Activated CD4-positive, alpha-beta T cell treated with anti-CD3 and anti-CD28 coated beads for 24 hours (primary cell): Measurements from ENCODE around the gene USF1.

Experiments
- DNase-seq, 2 donors: peaks; one replicate each; pipeline ENCODE4 v3.0.0-alpha.2; 2020; ENCODE audit warnings: low read depth in 2 of 2

The USF1 gene, protein sequence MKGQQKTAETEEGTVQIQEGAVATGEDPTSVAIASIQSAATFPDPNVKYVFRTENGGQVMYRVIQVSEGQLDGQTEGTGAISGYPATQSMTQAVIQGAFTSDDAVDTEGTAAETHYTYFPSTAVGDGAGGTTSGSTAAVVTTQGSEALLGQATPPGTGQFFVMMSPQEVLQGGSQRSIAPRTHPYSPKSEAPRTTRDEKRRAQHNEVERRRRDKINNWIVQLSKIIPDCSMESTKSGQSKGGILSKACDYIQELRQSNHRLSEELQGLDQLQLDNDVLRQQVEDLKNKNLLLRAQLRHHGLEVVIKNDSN

DNA sequence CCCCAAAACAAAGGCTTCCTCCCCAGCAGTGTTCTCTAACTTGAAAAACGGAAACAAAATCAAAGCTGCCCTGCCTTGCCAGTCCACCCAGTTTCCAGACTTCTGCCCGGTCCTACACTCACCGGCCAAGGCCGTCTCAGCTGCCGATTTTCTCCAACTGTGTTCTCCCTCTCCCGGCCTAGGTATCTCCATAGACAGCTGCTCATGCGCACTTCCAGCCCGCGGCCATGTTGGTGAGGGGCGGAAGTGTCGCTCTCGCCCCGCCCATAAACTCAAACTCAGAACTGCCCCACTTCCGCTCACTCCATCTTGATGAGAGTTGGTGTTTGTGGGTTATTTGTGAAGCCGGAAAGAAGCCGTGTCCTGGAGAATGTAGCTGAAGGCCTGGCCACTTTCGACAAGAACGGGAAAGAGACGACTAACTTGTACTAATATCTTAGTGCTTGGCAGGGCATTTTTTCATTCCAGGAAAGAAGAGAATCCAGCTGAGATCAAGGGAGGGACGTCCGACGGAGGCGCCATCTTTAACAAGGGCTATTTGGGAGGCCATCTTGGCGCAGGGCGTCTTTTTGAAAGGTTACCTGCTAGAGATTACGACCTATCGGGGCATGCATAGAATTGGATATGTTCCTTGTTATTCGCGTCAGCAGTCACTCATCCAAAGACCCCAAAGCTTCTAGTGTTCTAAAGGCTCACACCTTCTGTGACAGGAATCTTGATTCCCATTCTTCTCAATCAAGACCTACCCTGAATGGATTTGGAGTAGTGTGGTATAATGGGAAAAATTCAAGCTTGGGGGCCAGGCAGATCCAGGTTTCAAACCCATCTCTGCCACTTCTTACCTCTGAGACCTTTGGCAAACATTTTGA, at the start of gene USF1:
USF1 (minus strand) TSS at position 242 of the 869 bp plus-strand sequence. CDS start 2,702 bp downstream, outside the sequence.
- peak; percentile 79 to 85 for DNase-seq

DNA sequence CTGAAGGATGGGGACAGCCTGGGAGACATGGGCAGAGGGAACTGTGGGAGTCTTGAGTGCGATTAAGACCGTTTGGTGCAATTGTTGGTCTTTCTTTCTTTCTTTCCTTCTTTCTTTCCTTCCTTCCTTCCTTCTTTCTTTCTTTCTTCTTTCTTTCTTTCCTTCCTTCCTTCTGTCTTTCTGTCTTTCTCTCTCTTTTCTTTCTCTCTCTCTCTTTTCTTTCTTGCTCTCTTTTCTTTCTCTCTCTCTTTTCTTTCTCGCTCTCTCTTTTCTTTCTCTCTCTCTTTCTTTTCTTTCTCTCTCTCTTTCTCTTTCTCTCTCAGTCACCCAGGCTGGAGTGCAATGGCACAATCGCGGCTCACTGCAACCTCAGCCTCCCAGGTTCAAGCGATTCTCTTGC, 49.5 kb upstream of the USF1 start:
- DNase-seq: no peak

DNA sequence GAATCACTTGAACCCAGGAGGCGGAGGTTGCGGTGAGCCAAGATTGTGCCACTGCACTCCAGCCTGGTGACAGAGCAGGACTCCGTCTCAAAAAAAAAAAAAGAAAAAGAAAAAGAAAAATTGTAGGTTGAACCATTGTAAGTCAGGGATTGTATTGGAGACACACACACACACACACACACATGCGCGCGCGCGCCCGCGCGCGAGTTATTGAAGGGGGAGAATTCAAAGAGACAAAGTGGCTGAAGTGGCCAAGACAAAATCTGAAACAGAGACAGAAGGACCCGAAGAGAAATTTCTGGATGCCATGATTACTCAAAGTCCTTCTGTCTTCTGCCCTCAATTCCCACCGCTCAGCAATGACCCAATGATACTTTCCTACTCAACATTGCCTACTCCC, 48.7 kb upstream of the USF1 start:
- DNase-seq: no peak

DNA sequence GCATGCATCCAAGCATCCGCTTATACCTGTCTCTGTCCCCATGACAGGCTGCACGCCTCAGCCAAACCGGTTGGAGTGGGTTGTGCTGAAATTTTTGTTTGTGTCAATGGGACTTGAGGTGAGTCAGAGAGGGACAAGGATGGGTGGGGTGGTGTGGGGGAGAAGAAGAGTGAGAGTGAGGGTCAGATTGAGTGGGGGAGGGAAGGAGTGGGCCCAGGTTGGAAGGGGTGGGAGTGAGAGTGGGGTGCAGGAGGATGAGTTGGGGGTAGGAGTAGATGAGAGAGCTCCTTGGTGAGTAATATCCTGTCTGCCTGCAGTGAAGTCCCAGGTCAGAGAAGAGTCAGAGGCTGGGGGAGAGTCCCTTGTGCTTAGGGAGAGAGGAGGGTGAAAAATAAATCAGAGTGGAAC, 46.8 kb upstream of the USF1 start:
- peak in 1 of 2 donors; percentile 19 for DNase-seq

DNA sequence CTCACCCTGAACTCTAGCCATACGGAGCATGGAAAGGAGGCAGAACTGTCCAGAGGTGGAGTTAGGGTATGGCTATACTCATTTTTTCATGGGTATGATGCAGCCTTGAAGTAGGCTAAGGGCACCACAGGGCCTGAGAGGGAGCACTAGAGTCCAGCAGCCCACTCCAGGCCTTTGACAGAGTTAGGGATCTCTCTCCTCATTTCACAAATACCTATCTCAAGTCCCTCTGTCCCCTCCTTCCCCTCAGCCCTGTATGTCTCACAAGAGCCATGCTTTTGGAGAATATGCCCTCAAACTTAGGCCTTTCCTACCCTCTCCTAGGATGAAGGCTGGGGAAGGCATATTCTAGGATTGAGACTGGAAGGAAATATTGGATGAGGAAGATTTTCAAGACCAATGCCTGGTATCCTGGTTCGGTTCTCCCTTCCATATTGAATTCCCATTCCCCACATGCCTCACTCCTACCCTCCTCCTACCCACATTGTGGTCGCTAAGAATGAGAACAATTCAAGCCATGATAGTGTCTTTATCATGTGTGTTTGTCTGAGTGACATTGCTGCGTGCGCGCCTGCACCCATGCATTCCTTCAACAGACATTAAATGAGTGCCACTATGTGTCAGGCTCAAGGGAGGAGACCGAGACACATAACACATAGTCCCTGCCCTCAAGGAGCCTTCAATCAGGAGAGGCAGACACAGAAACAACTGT, 46.2 kb upstream of the USF1 start:
- DNase-seq: no peak

DNA sequence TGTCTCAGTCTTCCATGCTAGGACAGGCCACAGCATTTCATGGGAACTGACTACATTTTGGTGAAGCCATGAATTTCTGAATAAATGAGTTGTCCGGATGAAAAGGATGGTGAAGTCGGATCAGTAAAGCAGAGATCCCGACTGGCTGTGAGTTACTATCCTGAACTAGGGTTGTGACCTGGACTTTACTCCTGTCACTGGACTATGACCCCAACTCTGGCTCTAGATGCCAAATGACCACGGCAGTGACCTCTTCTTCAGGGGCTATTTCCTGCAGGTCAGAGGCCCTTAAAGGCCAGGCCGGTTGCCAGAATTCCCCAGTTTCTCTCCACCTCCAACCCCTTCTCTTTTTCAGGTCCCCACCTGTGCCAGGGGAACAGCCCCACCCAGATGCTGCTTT, 45.3 kb upstream of the USF1 start:
- DNase-seq: no peak

DNA sequence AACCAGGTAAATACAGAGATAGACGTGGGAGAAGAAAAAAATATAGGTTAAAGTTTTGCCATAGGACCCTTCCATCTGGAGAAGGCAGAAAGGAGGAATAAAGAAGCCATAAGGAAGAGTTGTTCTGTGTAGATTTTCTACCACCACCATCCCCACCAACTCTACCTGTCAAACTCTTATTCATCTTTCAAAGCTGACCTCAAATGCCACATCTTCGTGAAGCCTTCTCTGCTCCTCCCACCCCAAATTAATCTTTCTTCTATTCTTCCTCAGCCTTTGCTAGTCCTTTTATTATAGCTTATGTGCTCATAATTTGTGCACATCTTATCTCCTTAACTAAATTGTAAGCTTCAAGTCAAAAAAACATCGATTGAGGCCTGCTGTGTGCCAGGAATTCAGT, 44.8 kb upstream of the USF1 start:
- DNase-seq: no peak

DNA sequence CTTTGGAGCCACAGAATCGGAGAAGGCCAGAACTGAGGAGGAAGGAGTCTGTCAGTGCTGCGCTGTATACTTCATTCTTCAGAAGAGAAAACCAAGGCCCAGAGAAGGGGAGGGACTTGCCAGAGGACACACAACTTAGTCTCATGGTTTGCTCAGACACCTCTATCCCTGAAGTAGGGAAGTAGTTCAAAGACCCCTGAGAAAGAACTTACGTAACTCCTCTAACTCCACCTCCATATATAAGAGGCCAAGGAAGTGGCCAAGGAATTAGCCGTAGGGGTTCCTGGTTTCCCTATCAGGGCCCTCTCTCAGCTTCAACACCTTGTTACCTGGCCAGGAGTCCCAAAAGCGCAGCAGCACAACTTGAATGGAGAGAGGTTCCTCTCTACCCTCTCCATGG, 44.2 kb upstream of the USF1 start:
- no peak for DNase-seq

DNA sequence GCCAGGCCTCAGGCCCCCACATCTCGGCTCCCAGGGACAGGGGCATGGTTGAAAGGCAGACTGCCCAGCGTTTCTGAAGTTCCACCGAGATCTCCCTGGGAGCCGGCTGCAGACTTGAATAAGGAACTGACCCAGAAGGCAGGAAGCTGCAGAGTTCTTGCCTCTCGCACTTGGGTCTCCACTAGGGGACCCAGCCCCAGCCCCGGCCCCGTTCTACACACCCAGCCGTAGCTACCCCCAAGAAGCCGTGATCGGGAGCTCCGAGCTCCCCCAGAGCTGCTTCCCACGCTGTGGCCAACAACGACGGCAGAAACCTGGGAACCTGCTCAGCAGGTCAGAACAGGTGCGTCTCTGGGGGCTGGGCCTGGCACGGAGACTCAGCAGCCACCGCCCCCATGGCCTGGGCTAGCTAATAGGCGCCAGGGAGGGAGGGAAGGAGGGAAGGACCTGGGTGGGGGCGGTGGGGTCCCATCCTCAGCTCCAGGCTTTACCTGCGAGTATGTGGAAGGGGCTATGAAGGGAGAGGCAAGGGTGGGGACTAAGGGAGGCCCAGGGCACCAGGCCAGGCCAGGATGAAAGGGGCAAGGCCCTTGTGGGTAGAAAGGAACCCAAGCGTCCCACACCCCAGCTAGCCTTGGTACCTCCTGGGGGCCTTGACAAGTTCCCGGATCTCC, 43.6 kb upstream of the USF1 start, which contains the start of gene NECTIN4:
NECTIN4 (minus strand) TSS at position 308 of the 674 bp plus-strand sequence; CDS start at position 46, 262 bp downstream.
- no peak for DNase-seq

DNA sequence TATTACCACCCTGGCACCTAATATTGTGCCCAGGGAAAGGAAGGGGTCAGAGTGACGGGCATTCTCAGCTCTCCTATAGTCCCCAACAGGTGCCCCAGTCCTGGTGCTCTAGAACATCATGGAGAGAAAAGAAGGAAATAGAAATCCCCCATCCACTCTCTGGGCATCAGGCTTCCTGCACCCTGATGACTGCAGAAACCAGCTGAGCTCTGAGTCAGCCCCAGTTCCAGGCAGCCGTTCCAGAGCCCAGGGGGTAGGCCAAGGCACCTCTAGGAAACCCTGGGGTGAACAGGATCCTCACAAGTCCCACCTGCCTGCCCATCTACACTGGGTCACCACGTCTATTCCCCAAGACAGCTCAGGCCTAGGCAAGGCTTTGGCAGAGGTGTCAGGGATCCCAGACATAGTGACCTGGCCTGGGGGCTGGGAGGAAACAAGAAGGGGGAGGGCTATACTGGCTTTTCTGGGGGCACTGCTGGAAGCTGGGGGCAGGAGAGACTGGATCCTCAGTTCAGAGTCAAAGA, 42.9 kb upstream of the USF1 start:
- no peak for DNase-seq

DNA sequence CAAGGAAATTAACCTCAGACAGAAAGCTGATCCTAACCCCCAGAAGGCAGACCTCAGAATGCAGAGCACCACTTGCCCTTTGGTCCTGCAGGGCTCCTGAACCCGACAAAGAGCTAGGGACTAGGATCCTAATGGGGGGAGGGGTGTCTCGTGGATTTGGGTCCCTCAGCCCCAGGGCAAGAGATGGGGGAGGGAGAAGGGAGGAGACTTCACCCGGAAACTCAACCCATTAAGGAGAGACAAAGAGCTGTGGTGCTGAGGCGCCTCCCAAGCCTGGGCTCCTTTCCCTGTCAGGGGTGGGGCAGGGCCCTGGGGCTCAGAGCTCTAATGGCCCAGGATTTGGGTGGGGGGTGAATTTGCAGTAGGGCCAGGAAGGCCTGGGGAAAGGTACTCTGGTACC, 40.7 kb upstream of the USF1 start:
- no peak for DNase-seq

DNA sequence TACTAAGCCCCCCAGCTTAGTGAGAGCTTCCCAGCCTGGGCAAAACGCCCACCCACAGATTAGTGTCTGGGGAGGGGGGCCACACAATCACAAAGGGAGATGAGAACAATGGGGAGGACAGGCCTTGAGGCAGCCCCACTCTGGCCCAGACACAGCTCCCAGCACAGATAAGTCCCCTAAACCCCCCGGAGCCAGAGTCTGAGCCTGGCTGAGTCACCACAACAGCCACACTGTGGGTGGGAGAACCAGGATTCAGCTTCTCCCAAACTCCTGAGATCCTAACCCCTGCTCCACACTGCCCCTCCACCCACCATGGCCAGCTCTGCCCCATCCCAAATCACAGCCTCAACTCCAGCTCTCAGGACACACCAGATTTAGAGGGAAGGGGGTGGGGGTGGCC, 39.4 kb upstream of the USF1 start:
- DNase-seq: no peak

DNA sequence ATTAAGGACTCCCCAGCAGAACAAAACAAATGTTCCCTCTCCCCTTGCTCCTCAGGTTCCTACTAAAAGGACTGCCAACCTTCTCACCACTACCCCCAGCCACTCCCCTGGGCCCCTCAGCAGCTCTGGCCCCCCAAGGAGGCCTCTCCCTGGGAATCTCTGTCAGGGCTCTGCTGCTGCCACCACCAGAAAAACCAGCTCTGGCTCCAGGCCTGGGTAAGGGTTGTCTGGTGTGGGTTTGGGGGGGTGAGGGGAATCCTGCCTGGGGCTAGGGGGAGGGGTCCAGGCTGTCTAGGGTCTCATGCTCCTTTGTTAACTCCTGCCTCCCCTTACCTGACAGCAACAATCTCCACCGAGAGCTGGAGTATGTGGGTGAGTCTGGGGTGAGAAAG, 38.8 kb upstream of the USF1 start:
- no peak for DNase-seq

DNA sequence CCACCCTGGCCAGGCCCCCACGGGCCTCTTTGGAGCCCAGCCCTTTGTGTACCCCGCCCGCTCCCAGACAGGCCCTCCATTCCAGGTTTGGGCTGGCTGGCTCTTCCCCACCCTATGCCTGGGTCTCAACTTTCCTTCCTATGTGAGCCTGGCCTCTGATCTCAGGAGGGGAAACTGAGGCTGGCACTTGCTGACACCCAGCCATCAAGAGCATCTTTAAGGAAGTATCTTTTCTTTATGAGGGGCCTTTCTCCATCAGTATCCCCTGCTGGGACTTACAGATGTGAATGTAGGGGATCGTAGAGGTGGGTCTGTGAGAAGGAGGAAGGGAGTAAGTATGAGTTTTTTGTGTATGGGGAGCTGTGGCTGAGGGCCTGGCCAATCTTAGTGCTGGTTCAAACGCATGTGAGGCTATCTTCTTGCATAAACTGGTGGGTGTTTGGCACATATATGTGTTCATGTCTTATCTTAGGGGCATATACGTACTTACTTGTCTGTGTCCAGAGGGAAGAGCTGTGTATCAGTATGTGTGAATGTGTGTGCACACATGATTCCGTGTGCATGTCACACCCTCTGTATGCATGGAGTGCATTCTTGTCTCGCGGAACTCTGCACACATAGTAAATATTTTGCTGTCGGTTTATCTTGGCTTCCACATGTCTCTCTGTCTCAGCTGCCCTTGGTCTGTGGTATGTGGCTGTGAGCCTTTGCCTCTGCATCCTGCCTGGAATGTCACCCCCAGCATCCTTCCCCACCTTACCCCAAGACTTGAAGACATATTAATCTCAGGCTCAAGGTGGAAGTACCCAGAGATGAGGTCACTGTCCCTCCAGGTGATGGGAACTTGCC, 38.2 kb upstream of the USF1 start:
- DNase-seq: no peak

DNA sequence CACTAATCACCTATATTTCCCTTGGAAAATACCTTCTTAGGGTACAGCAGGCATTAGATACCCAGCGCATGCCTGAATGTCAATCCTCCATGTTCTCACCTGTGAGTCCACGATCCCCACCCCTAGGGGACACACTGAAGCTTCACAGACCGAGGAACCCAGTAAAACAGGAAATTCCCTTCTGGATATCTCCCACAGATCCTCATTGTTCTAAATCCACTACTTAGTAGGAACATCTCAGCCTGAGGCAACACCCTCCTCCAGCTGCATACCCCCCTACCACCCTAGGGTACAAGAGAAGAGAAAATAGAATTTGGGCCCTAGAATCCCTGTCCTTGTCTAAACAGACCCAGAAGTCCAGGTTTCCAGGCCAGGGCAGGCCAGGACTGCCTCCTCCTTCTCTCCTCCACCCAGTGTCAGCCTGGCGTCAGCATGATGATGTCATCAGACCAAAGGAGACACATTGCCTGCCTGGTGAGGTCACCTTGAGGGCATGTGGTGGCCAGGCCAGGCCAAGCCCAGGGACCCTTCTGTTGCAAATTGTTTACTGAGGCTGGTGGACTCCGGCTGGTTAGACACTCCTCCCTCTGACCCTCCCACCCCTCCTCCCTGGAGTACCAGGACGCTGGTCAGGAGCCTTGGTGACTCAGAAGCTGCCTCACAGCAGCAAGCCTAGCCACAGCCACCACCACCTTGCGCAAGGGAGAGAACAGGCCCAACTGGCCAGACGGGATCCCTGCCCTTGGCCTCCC, 37.4 kb upstream of the USF1 start:
- DNase-seq: no peak

DNA sequence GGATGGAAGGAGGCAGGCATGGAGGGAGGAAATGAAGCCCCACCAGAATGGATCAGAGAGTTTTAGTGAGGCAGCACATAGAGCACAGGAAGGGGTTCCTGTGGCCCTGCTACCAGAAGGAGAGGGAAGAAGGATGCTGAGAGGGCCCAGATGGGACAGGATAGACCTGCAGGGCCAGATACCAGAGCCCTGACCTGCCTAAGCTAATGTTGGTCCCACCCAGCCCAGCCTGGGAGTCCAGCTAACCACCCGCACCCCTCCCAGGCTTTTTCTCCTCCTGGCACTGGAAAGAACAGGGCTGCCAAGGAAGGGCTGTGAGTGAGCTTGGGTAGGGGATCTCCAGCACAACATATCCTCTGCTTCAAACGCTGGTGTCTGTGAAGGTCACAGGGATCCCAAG, 36.7 kb upstream of the USF1 start:
- DNase-seq: no peak

DNA sequence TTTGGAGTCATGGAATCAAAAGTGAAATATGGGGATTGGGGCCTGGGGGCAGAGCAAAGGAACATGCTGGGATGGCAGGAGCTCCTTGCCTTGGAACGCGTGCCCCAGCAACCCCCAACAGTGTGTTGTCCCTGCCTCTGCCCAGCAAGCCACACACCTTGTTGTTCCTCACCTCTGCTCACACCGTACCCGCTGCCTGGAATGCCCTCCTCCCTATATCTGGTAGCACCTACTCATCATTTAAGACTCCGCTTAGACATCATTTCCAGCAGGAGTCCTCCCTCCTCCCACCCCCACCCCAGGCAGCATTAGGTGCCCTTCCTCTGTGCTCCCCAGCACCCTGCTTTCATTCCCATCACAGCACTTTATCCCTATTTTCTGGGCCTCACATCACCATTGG, 35.7 kb upstream of the USF1 start:
- no peak for DNase-seq

DNA sequence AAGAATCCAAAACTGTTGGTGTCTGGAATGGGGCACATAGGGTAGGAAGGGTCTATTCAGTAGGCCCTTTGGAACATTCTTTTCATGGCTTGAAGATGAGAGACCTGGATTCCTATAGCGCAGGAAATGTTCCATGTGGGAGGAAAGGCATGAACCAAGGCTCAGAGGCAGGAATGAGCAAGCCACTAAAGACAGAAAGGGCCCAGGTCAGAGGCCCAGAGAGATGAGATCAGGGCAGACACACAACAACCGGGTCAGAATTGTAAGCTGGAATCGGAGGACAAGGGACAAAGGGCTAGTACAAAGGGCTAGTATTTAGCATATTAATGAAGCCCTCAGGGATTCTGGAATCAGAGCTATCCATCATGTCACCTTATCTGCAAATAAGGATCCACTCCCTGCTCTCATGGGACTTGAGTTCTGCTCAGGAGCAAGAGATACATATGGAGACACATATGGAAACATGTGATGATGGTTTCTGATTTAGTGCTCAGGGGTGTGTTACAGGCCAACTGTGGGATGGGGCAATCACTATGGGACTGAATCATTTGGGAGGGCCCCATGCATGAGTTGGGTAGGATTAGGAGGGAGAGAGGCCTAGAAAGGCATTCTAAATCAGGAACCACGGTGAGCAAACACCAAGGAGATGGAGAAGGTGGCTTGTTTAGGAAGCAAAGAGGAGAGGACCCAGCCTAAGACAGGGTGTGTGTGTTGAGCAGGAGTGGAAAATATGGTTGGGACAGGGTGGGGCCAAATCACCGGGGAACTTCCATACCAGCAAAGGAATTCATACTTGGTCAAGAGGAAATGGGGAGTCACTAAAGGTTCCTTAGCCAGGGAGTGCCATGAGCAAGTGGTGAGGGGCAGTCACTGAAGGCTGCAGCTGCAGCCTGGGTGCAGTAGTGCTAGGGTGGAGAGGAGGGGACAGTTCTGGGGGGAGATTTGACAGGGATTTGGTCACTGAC, 34.9 kb upstream of the USF1 start:
- DNase-seq: no peak
